GM12872 (cell line): ENCODE results near the gene GALNS.

ENCODE experiments used
- CTCF ChIP-seq: IDR thresholded peaks from 3 replicates; pipeline ENCODE4 v1.5.1; 2011; ENCODE audit warnings: low read depth, mild to moderate bottlenecking, low read length, moderate library complexity; ENCODE audit not compliant: insufficient read depth

Gene GALNS

GRCh38 chr16:88841521-88842307 lies 15.0 kb downstream of the GALNS start:
- TF ChIP-seq CTCF = no peak

DNA sequence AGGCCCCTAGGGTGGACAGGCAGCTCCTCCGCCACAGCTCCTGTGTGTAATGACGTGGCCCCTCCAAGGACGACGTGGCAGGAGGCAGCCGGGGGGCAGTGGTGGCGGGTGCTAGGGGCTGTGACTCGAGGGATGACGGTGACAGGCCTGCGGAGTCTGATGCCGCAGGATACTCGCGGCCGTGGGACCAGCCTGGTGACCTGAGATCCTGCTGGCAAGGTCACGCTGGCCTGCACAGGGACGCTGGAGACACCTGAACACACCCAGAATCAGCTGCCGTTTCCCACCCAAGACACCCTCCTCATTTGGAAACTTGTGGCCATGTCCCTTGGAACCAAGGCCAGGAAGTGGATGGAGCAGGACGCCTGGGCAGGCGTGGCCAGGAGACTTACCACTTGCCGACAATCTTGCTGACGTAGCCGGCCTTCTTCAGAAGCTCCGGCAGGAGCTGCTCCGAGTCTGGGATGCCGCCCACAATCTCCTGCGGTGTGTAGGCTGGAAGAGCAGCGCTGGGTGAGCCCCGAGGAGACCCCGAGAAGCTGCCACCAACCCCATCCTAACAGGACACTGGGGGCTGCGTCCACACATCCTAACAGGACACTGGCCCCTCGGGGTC lies 16.0 kb downstream of the GALNS start:
- no peak for TF ChIP-seq CTCF

DNA sequence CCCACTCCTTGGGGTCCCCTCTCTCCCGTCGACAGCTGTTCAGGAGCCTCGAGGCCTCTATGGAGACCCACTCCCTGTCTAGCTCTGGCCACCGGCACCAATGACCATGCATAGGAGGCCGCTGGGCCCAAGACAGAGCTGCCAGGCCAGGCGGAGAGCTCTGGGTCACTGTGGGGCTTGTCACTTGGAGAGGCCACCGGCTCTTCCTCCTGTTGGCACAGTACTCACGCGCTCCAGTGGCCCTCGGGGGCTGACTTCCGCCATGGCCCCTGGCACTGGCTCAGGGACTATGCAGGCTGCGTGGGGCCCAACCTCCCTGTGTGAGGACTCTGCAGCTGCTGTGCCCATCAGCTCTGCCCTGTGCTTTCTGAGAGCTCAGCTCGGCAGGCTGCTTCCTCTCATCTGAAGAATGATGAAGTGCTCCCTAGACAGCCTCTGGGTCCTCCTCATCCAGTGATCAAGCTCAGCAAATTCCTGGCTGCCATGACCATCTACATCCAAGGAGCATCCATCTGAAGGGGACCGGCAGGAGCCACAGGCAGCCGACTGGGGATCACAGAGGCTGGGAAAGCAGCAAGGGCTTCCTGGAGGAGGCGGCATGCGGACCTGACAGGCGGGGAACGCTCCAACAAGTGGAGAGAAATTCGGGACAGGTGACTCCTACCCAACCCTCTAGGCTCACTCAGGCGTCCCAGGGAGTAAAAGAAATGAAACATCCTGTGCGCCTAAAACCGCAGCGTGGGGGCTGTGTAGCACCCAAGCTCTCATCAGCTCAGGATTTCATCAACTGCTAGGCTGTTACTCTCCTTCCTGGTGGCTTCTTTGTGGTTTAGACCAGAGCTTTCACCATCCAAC lies 16.8 kb downstream of the GALNS start:
- no peak for TF ChIP-seq CTCF

- no peak for TF ChIP-seq CTCF
Observed at GRCh38 chr16:88839026-88839529, 17.7 kb downstream of the GALNS start.

GRCh38 chr16:88838566-88838965 lies 18.2 kb downstream of the GALNS start:
- TF ChIP-seq CTCF = no peak

GRCh38 chr16:88837806-88838205 lies 18.9 kb downstream of the GALNS start:
- no peak for TF ChIP-seq CTCF

DNA sequence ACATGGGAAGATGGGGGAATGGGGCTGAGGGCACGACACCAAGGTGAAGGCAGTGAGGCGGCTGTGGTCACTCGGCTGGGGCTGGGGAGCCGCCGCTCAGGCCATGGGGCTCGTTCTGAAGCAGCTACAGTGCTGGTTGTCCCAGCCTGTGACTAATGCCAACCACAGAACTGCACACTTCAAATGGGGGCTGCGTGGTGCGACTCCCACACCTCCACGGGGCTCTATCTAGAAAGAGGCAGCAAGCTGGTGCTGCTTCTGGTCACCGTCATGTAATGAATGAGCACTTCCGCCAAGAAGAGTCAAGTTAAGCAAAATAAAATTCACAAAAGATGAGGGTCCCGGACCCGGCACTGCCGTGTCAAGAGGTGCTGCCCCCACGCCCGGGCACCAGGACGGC lies 20.0 kb downstream of the GALNS start:
- no peak for TF ChIP-seq CTCF
